CD14-positive monocyte (primary cell): Measurements from ENCODE around the gene WDR43. TPM values are rescaled to one million over a fixed set of nuclear protein-coding genes. Genes with fewer than 3 reads are reported as not detected.

Source experiments
- DNase-seq, 3 donors: peaks; one replicate each; pipeline ENCODE4 v3.0.0-alpha.2; 2011 to 2022
- H2AFZ ChIP-seq: 2 replicates; pipeline ENCODE4 v1.6.0; 2012; ENCODE audit warnings: mild to moderate bottlenecking, low read depth, low read length, inconsistent platforms; ENCODE audit not compliant: insufficient read depth, poor library complexity, severe bottlenecking
- H3K27ac ChIP-seq, 2 donors: 1 replicate in 1 of 2; 2 replicates in 1 of 2; pipeline ENCODE4 v1.5.1; 2012 to 2013; ENCODE audit warnings: low read length in 2 of 2, control low read depth in 1 of 2, inconsistent platforms in 1 of 2, low read depth in 1 of 2, mild to moderate bottlenecking in 1 of 2
- H3K27me3 ChIP-seq, 2 donors: one replicate each; pipeline versions ENCODE4 v1.6.0 to v1.6.1; 2011 to 2013; ENCODE audit warnings: low read length in 2 of 2; ENCODE audit not compliant: control insufficient read depth in 2 of 2, insufficient read depth in 2 of 2
- H3K36me3 ChIP-seq, 2 donors: replicated peaks in 1 of 2; 1 replicate in 1 of 2; 2 replicates in 1 of 2; pipeline versions ENCODE4 v1.5.1 to v1.6.1; 2012 to 2013; ENCODE audit warnings: low read length in 2 of 2, control low read depth in 1 of 2, inconsistent platforms in 1 of 2, mild to moderate bottlenecking in 1 of 2; ENCODE audit not compliant: insufficient read depth in 2 of 2, control insufficient read depth in 1 of 2
- H3K4me1 ChIP-seq, 2 donors: 1 replicate in 1 of 2; 2 replicates in 1 of 2; pipeline versions ENCODE4 v1.5.1 to v1.6.1; 2012 to 2013; ENCODE audit warnings: low read length in 2 of 2, control low read depth in 1 of 2, inconsistent platforms in 1 of 2, mild to moderate bottlenecking in 1 of 2, moderate library complexity in 1 of 2; ENCODE audit not compliant: insufficient read depth in 2 of 2, control insufficient read depth in 1 of 2
- H3K4me2 ChIP-seq: replicated peaks from 2 replicates; pipeline ENCODE3; 2012; ENCODE audit warnings: low read length, moderate library complexity, mild to moderate bottlenecking; ENCODE audit not compliant: poor library complexity, severe bottlenecking; ENCODE audit errors: extremely low read depth
- H3K4me3 ChIP-seq, 3 experiments: fragments of 200-600 bp in 1 of 3; sonication (generic) in 1 of 3; replicated peaks in 1 of 3; 1 replicate in 2 of 3; 2 replicates in 1 of 3; pipeline ENCODE4 v1.5.1; 2011 to 2013; ENCODE audit warnings: low read length in 3 of 3, mild to moderate bottlenecking in 3 of 3, control low read depth in 2 of 3, low read depth in 2 of 3, inconsistent platforms in 1 of 3, moderate library complexity in 1 of 3
- H3K79me2 ChIP-seq: 2 replicates; pipeline ENCODE4 v1.6.0; 2012; ENCODE audit warnings: mild to moderate bottlenecking, control low read depth, inconsistent platforms, low read length, moderate library complexity; ENCODE audit not compliant: insufficient read depth
- H3K9ac ChIP-seq: 2 replicates; pipeline ENCODE4 v1.6.0; 2017; ENCODE audit warnings: low read length, mild to moderate bottlenecking; ENCODE audit not compliant: insufficient read depth, poor library complexity, severe bottlenecking
- H3K9me3 ChIP-seq, 2 donors: replicated peaks in 1 of 2; 1 replicate in 1 of 2; 2 replicates in 1 of 2; pipeline versions ENCODE4 v1.5.1 to v1.6.1; 2012 to 2013; ENCODE audit warnings: low read length in 2 of 2, control low read depth in 1 of 2; ENCODE audit not compliant: control insufficient read depth in 1 of 2, insufficient read depth in 1 of 2
- H4K20me1 ChIP-seq: 2 replicates; pipeline ENCODE4 v1.6.0; 2012; ENCODE audit warnings: mild to moderate bottlenecking, low read length, control low read depth, moderate library complexity; ENCODE audit not compliant: insufficient read depth
- H3K27ac Mint-ChIP-seq, 7 donors: one replicate each; pipeline ENCODE4 v1.8.0; 2020; ENCODE audit warnings: mild to moderate bottlenecking in 7 of 7, mixed read lengths in 7 of 7, moderate library complexity in 6 of 7, inconsistent platforms in 2 of 7
- H3K27me3 Mint-ChIP-seq, 3 donors: one replicate each; pipeline ENCODE4 v1.8.0; 2021 to 2022; ENCODE audit warnings: low read depth in 3 of 3, mild to moderate bottlenecking in 3 of 3, mixed read lengths in 3 of 3, moderate library complexity in 3 of 3, inconsistent platforms in 1 of 3
- H3K36me3 Mint-ChIP-seq, 2 donors: one replicate each; pipeline ENCODE4 v1.8.0; 2020; ENCODE audit warnings: mixed read lengths in 2 of 2, inconsistent platforms in 1 of 2, mild to moderate bottlenecking in 1 of 2
- H3K4me1 Mint-ChIP-seq: one replicate; pipeline ENCODE4 v1.8.0; 2020; ENCODE audit warnings: mild to moderate bottlenecking, mixed read lengths
- H3K4me3 Mint-ChIP-seq, 2 donors: one replicate each; pipeline ENCODE4 v1.8.0; 2020; ENCODE audit warnings: mild to moderate bottlenecking in 2 of 2, mixed read lengths in 2 of 2, moderate library complexity in 1 of 2
- H3K9me3 Mint-ChIP-seq, 7 donors: one replicate each; pipeline ENCODE4 v1.8.0; 2020 to 2022; ENCODE audit warnings: mixed read lengths in 7 of 7, mild to moderate bottlenecking in 6 of 7, moderate library complexity in 6 of 7, inconsistent platforms in 2 of 7
- WGBS: methylation state at CpG from one replicate; pipeline ENCODE4 v1.1.5; 2013; ENCODE audit warnings: missing lambda C conversion rate; ENCODE audit not compliant: insufficient coverage; 5-methylcytosine and 5-hydroxymethylcytosine counted together
- intact Hi-C, 2 donors: fragments of 100-400 bp; cut with micrococcal nuclease; formaldehyde crosslinking; loops; one replicate each; pipeline versions ENCODE4 v1.15.0 to v1.15.1; 2023
- polyA plus RNA-seq, 3 donors: library from polyadenylated mRNA; depleted of rRNA in 1 of 3; unstranded in 2 of 3; stranded (reverse) in 1 of 3; fragments of 300-500 nt in 2 of 3; fragments of >200 nt in 1 of 3; fragmentation: Illumina TruSeq in 2 of 3; gene quantifications; 1 replicate in 2 of 3; 2 replicates in 1 of 3; pipeline ENCODE4 v1.2.3, GENCODE V29; 2012 to 2021
- TF ChIP-seq, protein P1 (sequence below): fragments of 200-600 bp; IDR thresholded peaks from one replicate; pipeline ENCODE4 v1.8.0; 2022; ENCODE audit warnings: antibody characterized with exemption, mild to moderate bottlenecking

The WDR43 gene
- polyA plus RNA-seq, 3 donors, result 12.2 to 19.2 (median 16.1) TPM

DNA sequence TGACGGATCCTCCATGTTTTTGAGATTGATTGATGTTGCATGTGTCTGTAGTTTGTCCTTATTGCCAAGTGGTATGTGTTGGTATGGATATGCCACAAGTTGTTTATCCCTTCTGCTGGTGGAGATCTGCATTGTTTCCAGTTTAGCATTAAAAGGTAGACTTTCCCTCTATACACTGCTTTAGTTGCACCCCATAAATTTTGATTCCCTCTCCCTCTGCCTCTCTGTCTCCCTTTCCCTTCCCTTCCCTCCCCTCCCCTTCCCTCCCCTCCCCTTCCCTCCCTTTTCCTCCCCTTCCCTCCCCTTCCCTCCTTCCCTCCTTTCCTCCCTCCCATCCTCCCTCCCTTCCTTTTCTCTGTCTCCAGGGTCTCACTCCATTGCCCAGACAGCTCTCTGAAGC is 68.0 kb downstream of the WDR43 start:
- no peaks in the 10 kb centered on the region for H3K79me2 ChIP-seq
- H2AFZ ChIP-seq, result no peak overlapping the region
- no peak overlapping the region for H3K4me2 ChIP-seq
- TF ChIP-seq, protein P1, sequence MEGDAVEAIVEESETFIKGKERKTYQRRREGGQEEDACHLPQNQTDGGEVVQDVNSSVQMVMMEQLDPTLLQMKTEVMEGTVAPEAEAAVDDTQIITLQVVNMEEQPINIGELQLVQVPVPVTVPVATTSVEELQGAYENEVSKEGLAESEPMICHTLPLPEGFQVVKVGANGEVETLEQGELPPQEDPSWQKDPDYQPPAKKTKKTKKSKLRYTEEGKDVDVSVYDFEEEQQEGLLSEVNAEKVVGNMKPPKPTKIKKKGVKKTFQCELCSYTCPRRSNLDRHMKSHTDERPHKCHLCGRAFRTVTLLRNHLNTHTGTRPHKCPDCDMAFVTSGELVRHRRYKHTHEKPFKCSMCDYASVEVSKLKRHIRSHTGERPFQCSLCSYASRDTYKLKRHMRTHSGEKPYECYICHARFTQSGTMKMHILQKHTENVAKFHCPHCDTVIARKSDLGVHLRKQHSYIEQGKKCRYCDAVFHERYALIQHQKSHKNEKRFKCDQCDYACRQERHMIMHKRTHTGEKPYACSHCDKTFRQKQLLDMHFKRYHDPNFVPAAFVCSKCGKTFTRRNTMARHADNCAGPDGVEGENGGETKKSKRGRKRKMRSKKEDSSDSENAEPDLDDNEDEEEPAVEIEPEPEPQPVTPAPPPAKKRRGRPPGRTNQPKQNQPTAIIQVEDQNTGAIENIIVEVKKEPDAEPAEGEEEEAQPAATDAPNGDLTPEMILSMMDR, result no peak
- H3K27ac ChIP-seq, result no peak overlapping the region
- Mint-ChIP-seq H3K9me3 (no peaks in the 10 kb centered on the region), H3K36me3 (no peaks in the 10 kb centered on the region), H3K4me1 (peaks cover 5% of the 10 kb centered on the region), H3K27ac (no peak overlapping the region), H3K27me3 (peaks cover 0 to 5% (median 2%) of the 10 kb centered on the region in 3 donors), H3K4me3 (no peak overlapping the region)
- no peak overlapping the region for H3K9ac ChIP-seq
- WGBS, result 100% methylated on average over 1 of the region's 1 CpG
- H3K27me3 ChIP-seq, result no peaks in the 10 kb centered on the region
- H3K9me3 ChIP-seq, result no peaks in the 10 kb centered on the region
- intact Hi-C loops, result loop anchor here in 1 of 2 donors (10.0 kb wide), 1 partner anchor 52 kb away; no protein-coding TSS in a partner anchor
- H3K4me1 ChIP-seq, result no peaks in the 10 kb centered on the region
- DNase-seq, result no peak
- no peaks in the 10 kb centered on the region for H3K36me3 ChIP-seq
- H4K20me1 ChIP-seq, result no peaks in the 10 kb centered on the region
- H3K4me3 ChIP-seq, result no peak overlapping the region

GRCh38 chr2:28970464-28971160 is 76.1 kb downstream of the WDR43 start:
- peaks cover 0 to 9% (median 3%) of the 10 kb centered on the region in 7 donors for H3K9me3 Mint-ChIP-seq
- H3K4me1 ChIP-seq, result peaks cover 0 to 7% of the 10 kb centered on the region in 2 donors
- no peak overlapping the region for H3K27ac ChIP-seq
- H4K20me1 ChIP-seq, result no peaks in the 10 kb centered on the region
- H3K4me3 Mint-ChIP-seq, result no peak overlapping the region
- intact Hi-C loops, result loop anchor here in 1 of 2 donors (10.0 kb wide), 1 partner anchor 874 kb away; no protein-coding TSS in a partner anchor
- DNase-seq, result no peak
- no peak overlapping the region for H3K9ac ChIP-seq
- no peaks in the 10 kb centered on the region for H3K27me3 ChIP-seq
- peaks cover 0 to 5% (median 3%) of the 10 kb centered on the region in 3 donors for H3K27me3 Mint-ChIP-seq
- H3K4me3 ChIP-seq, result no peak overlapping the region
- 75% methylated on average over 5 of the region's 6 CpGs for WGBS
- H3K4me1 Mint-ChIP-seq, result peaks cover 6% of the 10 kb centered on the region
- no peaks in the 10 kb centered on the region for H3K36me3 ChIP-seq
- H3K79me2 ChIP-seq, result no peaks in the 10 kb centered on the region
- no peaks in the 10 kb centered on the region for H3K36me3 Mint-ChIP-seq
- H3K9me3 ChIP-seq, result peaks cover 0 to 4% of the 10 kb centered on the region in 2 donors
- H2AFZ ChIP-seq, result no peak overlapping the region
- TF ChIP-seq, protein P1, result no peak
- H3K4me2 ChIP-seq, result no peak overlapping the region
- H3K27ac Mint-ChIP-seq, result no peak overlapping the region
